GM12878 (cell line): Measurements from ENCODE around the gene MAMLD1. TPM values are rescaled to one million over a fixed set of nuclear protein-coding genes. Genes with fewer than 3 reads are reported as not detected.

Experiments
- HDAC6 ChIP-seq: fragments of 200-600 bp; sonication (generic); IDR thresholded peaks from one replicate; pipeline ENCODE4 v1.8.0; 2017; ENCODE audit warnings: antibody characterized with exemption; ENCODE audit not compliant: unreplicated experiment
- polyA plus RNA-seq, 11 experiments: library from polyadenylated mRNA; depleted of rRNA in 4 of 11; unstranded in 6 of 11; stranded (reverse) in 5 of 11; fragments of >200 nt; fragmentation: Nextera tagmentation in 4 of 11; fragmentation: Illumina TruSeq in 1 of 11; extraction: Ambion mirVana in 4 of 11; extraction: Trizol in 1 of 11; gene quantifications; 1 replicate in 1 of 11; 2 replicates in 10 of 11; pipeline versions ENCODE4 v1.2.1 to v1.2.3, GENCODE V29; 2011 to 2016; ENCODE audit warnings: inconsistent platforms in 2 of 11, missing spikeins in 2 of 11, low read depth in 1 of 11
- total RNA-seq, 4 experiments: library from RNA; depleted of rRNA in 3 of 4; stranded (reverse); fragments of >200 nt in 3 of 4; fragmentation: Illumina TruSeq in 1 of 4; extraction: Trizol in 1 of 4; gene quantifications; 2 replicates each; pipeline versions ENCODE4 v1.2.1 to v1.2.3, GENCODE V29; 2013 to 2021

Gene MAMLD1
- total and polyA plus RNA-seq, 10 of the 15 experiments (the other 5 are each of a cell fraction or from before 2014, with no cell fraction given), result 0.03 to 0.05 TPM; not detected in 8

- TF ChIP-seq HDAC6, result no peak
These were observed 195.3 kb downstream of the MAMLD1 start (continued) for GRCh38 chrX:150558424-150558823.

Other genes starting within 250 kb of the MAMLD1 start
- gene MTM1, start 205.3 kb downstream of the MAMLD1 start, total RNA-seq (2014; rRNA removed), result 6.4 and 13.3 TPM in 2 replicates
- gene MTM1, start 205.3 kb downstream of the MAMLD1 start, total RNA-seq (2014; rRNA removed; fragmentation: Illumina TruSeq; extraction: Trizol), result 8.5 and 8.9 TPM in 2 replicates
- gene MTM1, start 205.3 kb downstream of the MAMLD1 start, total RNA-seq (2021), result 9.1 and 9.2 TPM in 2 replicates
- gene MTM1, start 205.3 kb downstream of the MAMLD1 start, polyA plus RNA-seq (2011; rRNA removed), result 3.9 and 5.9 TPM in 2 replicates
- 7.9 and 10.8 TPM in 2 replicates for gene MTM1, start 205.3 kb downstream of the MAMLD1 start, polyA plus RNA-seq (2014; fragmentation: Illumina TruSeq; extraction: Trizol)
- 1 to 10 TPM; 3.9 to 5.3 TPM for gene MTM1, start 205.3 kb downstream of the MAMLD1 start, polyA plus RNA-seq (2014; fragmentation: Nextera tagmentation; extraction: Ambion mirVana)
- gene MTM1, start 205.3 kb downstream of the MAMLD1 start, polyA plus RNA-seq (2014; rRNA removed), result 4.9 and 6.6 TPM in 2 replicates
- 10 to 100 TPM; 10.6 to 11.4 TPM for gene MTM1, start 205.3 kb downstream of the MAMLD1 start, polyA plus RNA-seq (2016; fragmentation: Nextera tagmentation; extraction: Ambion mirVana)